Measurements from ENCODE around the gene FIBIN. TPM values are rescaled to one million over a fixed set of nuclear protein-coding genes. Genes with fewer than 3 reads are reported as not detected.

Gene FIBIN
- total RNA-seq, 1 experiment from 2014 or later, result not detected

- TF ChIP-seq, protein P1, sequence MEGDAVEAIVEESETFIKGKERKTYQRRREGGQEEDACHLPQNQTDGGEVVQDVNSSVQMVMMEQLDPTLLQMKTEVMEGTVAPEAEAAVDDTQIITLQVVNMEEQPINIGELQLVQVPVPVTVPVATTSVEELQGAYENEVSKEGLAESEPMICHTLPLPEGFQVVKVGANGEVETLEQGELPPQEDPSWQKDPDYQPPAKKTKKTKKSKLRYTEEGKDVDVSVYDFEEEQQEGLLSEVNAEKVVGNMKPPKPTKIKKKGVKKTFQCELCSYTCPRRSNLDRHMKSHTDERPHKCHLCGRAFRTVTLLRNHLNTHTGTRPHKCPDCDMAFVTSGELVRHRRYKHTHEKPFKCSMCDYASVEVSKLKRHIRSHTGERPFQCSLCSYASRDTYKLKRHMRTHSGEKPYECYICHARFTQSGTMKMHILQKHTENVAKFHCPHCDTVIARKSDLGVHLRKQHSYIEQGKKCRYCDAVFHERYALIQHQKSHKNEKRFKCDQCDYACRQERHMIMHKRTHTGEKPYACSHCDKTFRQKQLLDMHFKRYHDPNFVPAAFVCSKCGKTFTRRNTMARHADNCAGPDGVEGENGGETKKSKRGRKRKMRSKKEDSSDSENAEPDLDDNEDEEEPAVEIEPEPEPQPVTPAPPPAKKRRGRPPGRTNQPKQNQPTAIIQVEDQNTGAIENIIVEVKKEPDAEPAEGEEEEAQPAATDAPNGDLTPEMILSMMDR (conservative IDR thresholded peaks at IDR 0.05), result no peak
- Histone ChIP-seq H3K27me3 (ENCODE audit: insufficient read depth, low read length) (no peaks in the 10 kb centered on the region), H2BK120ac (ENCODE audit: low read depth, low read length, poor library complexity, severe bottlenecking) (no peak overlapping the region), H3K4me1 (ENCODE audit: insufficient read depth, low read length) (no peaks in the 10 kb centered on the region), H3K79me1 (ENCODE audit: insufficient read depth, low read depth, low read length, poor library complexity, severe bottlenecking) (no peaks in the 10 kb centered on the region), H3K4me2 (ENCODE audit: insufficient read depth, insufficient read length, low read length) (no peak overlapping the region), H4K5ac (ENCODE audit: insufficient read length, low read depth, low read length) (no peak overlapping the region), H3K79me2 (ENCODE audit: insufficient read depth, low read length) (no peaks in the 10 kb centered on the region), H4K8ac (replicated peaks; ENCODE audit: insufficient read length, low read depth, low read length) (no peak overlapping the region), H3T11ph (ENCODE audit: low read length) (no peak overlapping the region), H3K18ac (ENCODE audit: insufficient read length, low read depth, low read length) (no peak overlapping the region), H3K14ac (ENCODE audit: insufficient read depth, low read length) (no peak overlapping the region), H2BK20ac (ENCODE audit: low read depth, low read length, poor library complexity, severe bottlenecking) (no peak overlapping the region), H3K56ac (ENCODE audit: insufficient read length, low read depth, low read length) (no peak overlapping the region), H3K9me3 (ENCODE audit: control insufficient read depth, low read depth, low read length) (no peaks in the 10 kb centered on the region), H2AK5ac (ENCODE audit: insufficient read length, low read length) (no peak overlapping the region), H3K23ac (ENCODE audit: insufficient read length, low read depth, low read length) (no peak overlapping the region), H4K20me1 (ENCODE audit: control insufficient read depth, insufficient read depth, insufficient read length) (peaks cover 3% of the 10 kb centered on the region), H2BK12ac (ENCODE audit: insufficient read length, low read depth, low read length) (no peak overlapping the region), H2AFZ (ENCODE audit: low read length) (no peak overlapping the region), H3K9ac (ENCODE audit: extremely low read depth, insufficient read length, low read length) (no peak overlapping the region), H3K27ac (ENCODE audit: insufficient read length, low read depth, low read length) (no peak overlapping the region), H4K91ac (ENCODE audit: insufficient read length, low read depth, low read length) (no peak overlapping the region), H2BK5ac (ENCODE audit: insufficient read length, low read length) (no peak overlapping the region), H3K4ac (ENCODE audit: low read depth, low read length) (no peak overlapping the region), H3K23me2 (ENCODE audit: insufficient read length, low read depth, low read length, poor library complexity, severe bottlenecking) (no peaks in the 10 kb centered on the region), H2BK15ac (ENCODE audit: low read depth, low read length) (no peak overlapping the region)
- no peaks in the 10 kb centered on the region for H3K36me3 Mint-ChIP-seq (ENCODE audit: insufficient read depth in 1 of 3, low read depth in 3 of 3)
- no peak for DNase-seq
- no peak overlapping the region for H3K27ac Mint-ChIP-seq
- H3K9me3 Mint-ChIP-seq, result no peaks in the 10 kb centered on the region
- H3K4me1 Mint-ChIP-seq, result peaks cover 8 to 9% of the 10 kb centered on the region in 2 experiments
- no CpG with 5 or more reads among the region's 1 CpG for WGBS (ENCODE audit: extremely low coverage, insufficient read length, low lambda C conversion rate)
- peaks cover 17% of the 10 kb centered on the region for H3K27me3 Mint-ChIP-seq (ENCODE audit: low read depth)
- no peak overlapping the region for H3K4me3 Mint-ChIP-seq
Observed at GRCh38 chr11:26992031-26992541, 1.8 kb upstream of the FIBIN start.
